AG09309 (cell line): Measurements from ENCODE around the gene MAP1B.
A peak's percentile ranks its signal among the peaks of the same experiment; 100 is the strongest.

Experiments
- DNase-seq: peaks from one replicate; pipeline ENCODE4 v3.0.0-alpha.2; 2010; ENCODE audit warnings: low read depth
- H3K4me3 ChIP-seq: 2 replicates; pipeline ENCODE4 v1.5.1; 2011; ENCODE audit warnings: mild to moderate bottlenecking, low read depth, low read length, moderate library complexity; ENCODE audit not compliant: control insufficient read depth
- TF ChIP-seq, protein P1 (sequence below): IDR thresholded peaks from 2 replicates; pipeline ENCODE4 v1.5.1; 2011; ENCODE audit warnings: mild to moderate bottlenecking, low read depth, low read length, inconsistent platforms; ENCODE audit not compliant: insufficient read depth, control insufficient read depth; ENCODE audit errors: missing control alignments

Gene MAP1B

DNA sequence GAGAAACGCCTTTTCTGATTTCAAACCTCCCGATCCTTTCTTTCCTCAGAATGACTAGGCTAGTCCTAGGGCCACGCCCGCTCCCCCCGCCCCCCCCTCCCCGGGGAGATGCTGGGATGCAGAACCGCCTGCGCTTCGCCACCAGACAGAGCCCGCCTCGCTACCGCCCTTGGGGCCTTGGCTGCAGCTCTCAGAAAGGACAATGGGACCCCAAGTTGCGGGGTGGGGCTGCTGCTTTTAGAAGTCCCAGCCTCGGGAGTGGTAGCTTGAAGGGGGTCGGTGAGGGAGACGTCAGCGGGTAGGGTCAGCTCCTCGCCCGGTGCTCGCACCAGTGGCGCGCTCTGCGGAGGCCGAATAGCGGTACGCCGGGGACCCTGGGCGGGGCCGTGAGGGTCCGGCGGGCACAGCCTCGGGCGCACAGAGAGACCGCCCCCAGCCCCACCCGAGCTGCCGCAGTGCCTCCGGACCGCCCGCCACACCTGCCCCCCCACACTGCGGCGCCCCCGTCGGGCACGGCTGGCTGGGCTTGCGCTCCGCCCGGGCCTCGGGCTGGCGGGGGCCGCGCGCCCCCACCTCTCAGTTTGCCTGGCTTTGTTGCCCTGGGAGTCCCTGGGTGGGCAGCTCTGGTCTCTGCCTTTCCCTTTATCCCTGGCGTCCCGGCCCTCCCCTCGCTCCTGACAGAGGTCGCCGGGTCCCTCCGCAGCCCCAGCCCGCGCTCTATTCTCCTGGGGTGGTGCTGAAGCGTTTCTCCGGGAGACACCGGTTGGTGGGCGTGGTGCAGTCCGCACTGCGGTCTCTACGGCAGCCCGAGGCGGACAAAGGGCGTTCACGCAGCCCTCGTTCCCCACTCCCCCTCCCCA is 1.2 kb downstream of the MAP1B start:
- TF ChIP-seq, protein P1, sequence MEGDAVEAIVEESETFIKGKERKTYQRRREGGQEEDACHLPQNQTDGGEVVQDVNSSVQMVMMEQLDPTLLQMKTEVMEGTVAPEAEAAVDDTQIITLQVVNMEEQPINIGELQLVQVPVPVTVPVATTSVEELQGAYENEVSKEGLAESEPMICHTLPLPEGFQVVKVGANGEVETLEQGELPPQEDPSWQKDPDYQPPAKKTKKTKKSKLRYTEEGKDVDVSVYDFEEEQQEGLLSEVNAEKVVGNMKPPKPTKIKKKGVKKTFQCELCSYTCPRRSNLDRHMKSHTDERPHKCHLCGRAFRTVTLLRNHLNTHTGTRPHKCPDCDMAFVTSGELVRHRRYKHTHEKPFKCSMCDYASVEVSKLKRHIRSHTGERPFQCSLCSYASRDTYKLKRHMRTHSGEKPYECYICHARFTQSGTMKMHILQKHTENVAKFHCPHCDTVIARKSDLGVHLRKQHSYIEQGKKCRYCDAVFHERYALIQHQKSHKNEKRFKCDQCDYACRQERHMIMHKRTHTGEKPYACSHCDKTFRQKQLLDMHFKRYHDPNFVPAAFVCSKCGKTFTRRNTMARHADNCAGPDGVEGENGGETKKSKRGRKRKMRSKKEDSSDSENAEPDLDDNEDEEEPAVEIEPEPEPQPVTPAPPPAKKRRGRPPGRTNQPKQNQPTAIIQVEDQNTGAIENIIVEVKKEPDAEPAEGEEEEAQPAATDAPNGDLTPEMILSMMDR = no peak
- no peak for DNase-seq
- H3K4me3 ChIP-seq = peak overlapping the region; percentile 96

DNA sequence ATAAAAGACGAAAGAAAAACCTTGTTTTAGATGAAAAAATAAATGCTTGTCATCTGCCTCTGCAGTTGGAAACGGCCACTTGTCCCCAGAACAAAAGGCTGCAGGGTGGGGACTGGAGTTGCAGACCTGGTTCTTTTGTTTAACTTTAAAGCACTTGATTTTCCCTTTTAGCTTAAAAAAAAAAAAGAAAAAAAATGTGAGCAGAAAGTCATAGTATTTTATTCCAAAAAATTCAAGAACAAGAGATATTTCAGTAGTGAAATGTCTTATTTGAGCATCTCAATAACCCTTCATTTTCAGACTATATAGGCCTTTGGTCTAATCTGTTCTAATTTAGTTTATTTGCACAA is 1.8 kb downstream of the MAP1B start:
- TF ChIP-seq, protein P1 = no peak
- peak overlapping the region; percentile 96 for H3K4me3 ChIP-seq
- DNase-seq = no peak

DNA sequence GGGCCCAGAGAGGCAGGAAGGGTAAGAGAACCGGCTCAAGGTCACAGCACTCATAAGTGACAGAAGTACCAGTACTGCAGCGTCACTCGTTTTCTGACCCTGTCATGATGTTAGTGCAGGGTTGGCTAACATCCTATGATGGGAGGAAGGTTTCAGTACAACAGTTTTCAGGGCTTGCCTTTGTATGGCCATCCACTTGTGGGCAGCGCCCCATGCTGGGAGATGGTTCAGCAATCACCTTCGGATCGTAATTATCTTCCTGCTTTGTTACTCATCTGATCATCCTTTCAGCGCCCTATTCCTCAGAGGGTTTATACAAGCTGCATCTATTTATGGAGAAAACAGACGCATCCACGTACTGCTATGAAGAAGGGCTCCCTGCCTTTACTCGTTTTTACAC is 2.4 kb downstream of the MAP1B start:
- TF ChIP-seq, protein P1 = no peak
- H3K4me3 ChIP-seq = peak overlapping the region; percentile 96
- no peak for DNase-seq

DNA sequence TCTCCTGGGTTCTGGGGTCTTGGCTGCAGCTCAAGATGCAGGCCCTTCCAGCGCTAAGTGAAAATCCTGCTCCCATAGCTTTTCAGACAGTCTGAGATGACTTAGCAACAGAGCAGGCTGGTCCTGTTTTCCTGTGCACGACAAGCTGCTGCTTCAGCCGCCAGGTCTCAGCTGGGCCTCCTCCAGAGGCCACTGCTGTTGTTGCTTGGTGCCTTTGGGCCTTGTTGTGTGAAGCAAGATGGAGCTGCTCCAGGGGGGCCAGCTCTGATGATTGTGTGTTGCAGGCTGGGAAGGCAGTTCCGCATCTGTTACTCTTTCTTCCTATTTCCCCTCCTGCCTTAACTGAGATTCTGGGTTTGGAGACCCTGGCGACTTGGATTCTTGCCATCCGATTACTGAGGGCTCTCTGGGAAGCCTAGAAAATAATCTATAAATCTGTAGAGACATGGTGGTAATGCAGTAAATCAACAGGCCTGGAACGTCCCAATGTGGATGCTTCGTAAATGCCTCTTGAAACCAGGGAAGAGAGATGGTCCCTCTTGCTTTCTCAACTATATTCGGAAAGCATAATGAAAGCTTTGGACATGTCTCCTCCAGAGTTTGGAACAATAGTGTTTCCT is 3.2 kb downstream of the MAP1B start:
- no peak for DNase-seq
- peak overlapping the region; percentile 17; the same call in 1 of the 2 replicates for H3K4me3 ChIP-seq
- TF ChIP-seq, protein P1 = no peak

DNA sequence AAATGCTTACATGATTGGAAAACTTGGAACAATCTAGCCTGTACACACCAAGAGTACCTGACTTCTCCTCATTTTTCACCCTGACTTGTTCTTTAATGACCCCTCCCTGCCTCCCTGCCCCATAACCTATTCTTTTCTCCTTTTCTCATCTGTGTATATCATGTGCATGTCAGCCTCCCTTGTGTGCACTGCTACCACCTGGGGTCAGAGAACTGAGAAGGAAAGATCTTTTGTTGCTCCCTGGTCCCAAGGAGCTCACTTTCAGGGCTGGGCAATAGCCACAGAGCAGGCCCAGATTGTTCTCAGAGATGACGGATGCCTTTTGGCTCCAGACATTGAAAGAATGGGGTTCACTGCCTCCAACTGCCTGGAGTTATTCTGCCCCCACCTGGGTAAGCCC is 5.1 kb downstream of the MAP1B start:
- no peak overlapping the region for H3K4me3 ChIP-seq
- TF ChIP-seq, protein P1 = no peak

DNA sequence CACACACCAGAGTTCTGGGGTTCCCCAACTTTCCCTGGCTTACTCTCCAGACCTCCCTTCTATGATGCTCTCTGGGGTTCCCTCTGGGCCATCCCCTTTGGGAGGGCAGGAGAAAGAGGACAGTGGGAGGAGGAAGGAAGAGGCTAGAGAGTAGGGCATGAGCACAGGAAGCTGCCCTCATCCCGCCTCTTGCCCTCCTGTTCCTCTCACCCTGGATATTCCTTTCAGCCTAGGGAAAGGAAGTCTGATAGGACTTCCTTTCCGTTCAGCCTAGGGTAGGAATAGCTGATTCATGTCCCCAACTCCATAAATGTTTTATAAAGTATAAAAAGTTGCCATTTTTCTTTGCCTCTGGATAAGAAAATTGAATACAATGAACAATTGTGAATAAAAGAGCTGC is 7.4 kb downstream of the MAP1B start:
- H3K4me3 ChIP-seq = no peak overlapping the region
- TF ChIP-seq, protein P1 = no peak
- DNase-seq = no peak

More for the DNA sequence above, 5.1 kb downstream of the MAP1B start:
- no peak for DNase-seq
